DOHH2 (cell line): ENCODE measurements around the gene PIAS2.
A peak's percentile ranks its signal among the peaks of the same experiment; 100 is the strongest.

Experiments used
- H3F3A ChIP-seq: fragments of 200-600 bp; sonication (generic), shearing (Covaris generic); 2 replicates; pipeline ENCODE4 v1.6.0; 2016; ENCODE audit warnings: antibody characterized with exemption, mild to moderate bottlenecking; ENCODE audit not compliant: control insufficient read depth, insufficient read depth
- H3K27ac ChIP-seq: fragments of 200-600 bp; sonication (generic); 2 replicates; pipeline ENCODE4 v1.5.1; 2014; ENCODE audit warnings: low read depth, mild to moderate bottlenecking, low read length, moderate library complexity
- H3K27me3 ChIP-seq: fragments of 200-600 bp; sonication (generic); 2 replicates; pipeline ENCODE4 v1.6.1; 2014; ENCODE audit warnings: mild to moderate bottlenecking, low read length, mixed read lengths; ENCODE audit not compliant: control insufficient read depth
- H3K36me3 ChIP-seq: fragments of 200-600 bp; sonication (generic); 2 replicates; pipeline ENCODE4 v1.6.1; 2014; ENCODE audit warnings: mild to moderate bottlenecking, low read length, moderate library complexity, mixed read lengths; ENCODE audit not compliant: control insufficient read depth
- H3K4me1 ChIP-seq: fragments of 200-600 bp; sonication (generic); 2 replicates; pipeline ENCODE4 v1.6.1; 2014; ENCODE audit warnings: mild to moderate bottlenecking, low read length, mixed read lengths; ENCODE audit not compliant: control insufficient read depth
- H3K4me2 ChIP-seq: fragments of 200-600 bp; sonication (generic); 2 replicates; pipeline ENCODE4 v1.6.0; 2014; ENCODE audit warnings: mild to moderate bottlenecking, low read length, moderate library complexity
- H3K4me3 ChIP-seq: fragments of 200-600 bp; sonication (generic); 2 replicates; pipeline ENCODE4 v1.5.1; 2014; ENCODE audit warnings: mild to moderate bottlenecking, low read length, mixed read lengths
- H3K79me2 ChIP-seq: fragments of 200-600 bp; sonication (generic); 2 replicates; pipeline ENCODE4 v1.6.1; 2014; ENCODE audit warnings: mild to moderate bottlenecking, low read length, mixed read lengths; ENCODE audit not compliant: control insufficient read depth
- H3K9me2 ChIP-seq: fragments of 200-600 bp; sonication (generic); replicated peaks from 2 replicates; pipeline ENCODE4 v1.6.1; 2014; ENCODE audit warnings: mild to moderate bottlenecking, low read length, mixed read lengths; ENCODE audit not compliant: control insufficient read depth
- H3K9me3 ChIP-seq: fragments of 200-600 bp; sonication (generic); 2 replicates; pipeline ENCODE4 v1.6.1; 2014; ENCODE audit warnings: antibody characterized with exemption, low read length, mixed read lengths; ENCODE audit not compliant: control insufficient read depth, insufficient read depth
- H4K20me1 ChIP-seq: fragments of 200-600 bp; sonication (generic); 2 replicates; pipeline ENCODE4 v1.6.0; 2014; ENCODE audit warnings: low read depth, mild to moderate bottlenecking, antibody characterized with exemption, low read length, moderate library complexity; ENCODE audit not compliant: control insufficient read depth, insufficient read depth
- EZH2phosphoT487 ChIP-seq: fragments of 200-600 bp; sonication (generic); IDR thresholded peaks from 2 replicates; pipeline ENCODE4 v1.6.1; 2017; ENCODE audit warnings: borderline replicate concordance, mild to moderate bottlenecking, antibody characterized with exemption, low read length, moderate library complexity, mixed read lengths
- TF ChIP-seq, protein P1 (sequence below): fragments of 200-600 bp; sonication (generic); IDR thresholded peaks from one replicate; pipeline ENCODE4 v1.5.1; 2014; ENCODE audit warnings: antibody characterized with exemption, mild to moderate bottlenecking, low read depth, low read length; ENCODE audit not compliant: poor library complexity, severe bottlenecking

The PIAS2 gene

DNA sequence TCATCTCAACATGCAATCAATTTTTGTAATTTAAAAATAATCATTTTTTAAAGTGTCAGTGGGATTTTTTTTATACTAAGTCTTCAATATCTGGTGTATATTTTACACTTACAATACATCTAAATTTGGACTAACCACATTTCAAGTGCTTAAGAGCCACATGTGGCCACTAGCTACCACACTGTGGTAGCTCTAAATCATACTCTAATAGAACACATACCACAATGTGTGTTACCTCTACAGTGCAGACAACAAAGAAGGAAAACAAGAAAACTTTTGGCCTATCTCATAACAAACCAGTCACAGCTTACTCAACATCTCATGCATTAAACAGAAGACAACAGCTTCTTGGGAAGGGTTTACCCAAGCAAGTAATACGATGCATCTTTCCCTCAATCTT, 24.5 kb downstream of the PIAS2 start:
- TF ChIP-seq EZH2phosphoT487 = no peak
- TF ChIP-seq, protein P1, sequence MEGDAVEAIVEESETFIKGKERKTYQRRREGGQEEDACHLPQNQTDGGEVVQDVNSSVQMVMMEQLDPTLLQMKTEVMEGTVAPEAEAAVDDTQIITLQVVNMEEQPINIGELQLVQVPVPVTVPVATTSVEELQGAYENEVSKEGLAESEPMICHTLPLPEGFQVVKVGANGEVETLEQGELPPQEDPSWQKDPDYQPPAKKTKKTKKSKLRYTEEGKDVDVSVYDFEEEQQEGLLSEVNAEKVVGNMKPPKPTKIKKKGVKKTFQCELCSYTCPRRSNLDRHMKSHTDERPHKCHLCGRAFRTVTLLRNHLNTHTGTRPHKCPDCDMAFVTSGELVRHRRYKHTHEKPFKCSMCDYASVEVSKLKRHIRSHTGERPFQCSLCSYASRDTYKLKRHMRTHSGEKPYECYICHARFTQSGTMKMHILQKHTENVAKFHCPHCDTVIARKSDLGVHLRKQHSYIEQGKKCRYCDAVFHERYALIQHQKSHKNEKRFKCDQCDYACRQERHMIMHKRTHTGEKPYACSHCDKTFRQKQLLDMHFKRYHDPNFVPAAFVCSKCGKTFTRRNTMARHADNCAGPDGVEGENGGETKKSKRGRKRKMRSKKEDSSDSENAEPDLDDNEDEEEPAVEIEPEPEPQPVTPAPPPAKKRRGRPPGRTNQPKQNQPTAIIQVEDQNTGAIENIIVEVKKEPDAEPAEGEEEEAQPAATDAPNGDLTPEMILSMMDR = no peak
- no peaks in the 10 kb centered on the region for H3K27me3 ChIP-seq
- H3K36me3 ChIP-seq = peaks cover 30% of the 10 kb centered on the region
- no peak overlapping the region for H3K4me3 ChIP-seq
- peaks cover 94% of the 10 kb centered on the region for H3K79me2 ChIP-seq
- no peak overlapping the region for H3K27ac ChIP-seq
- H3F3A ChIP-seq = no peaks in the 10 kb centered on the region
- H3K4me2 ChIP-seq = no peak overlapping the region
- H4K20me1 ChIP-seq = no peaks in the 10 kb centered on the region
- H3K4me1 ChIP-seq = peaks cover 29% of the 10 kb centered on the region
- no peaks in the 10 kb centered on the region for H3K9me2 ChIP-seq
- H3K9me3 ChIP-seq = peaks cover 20% of the 10 kb centered on the region

DNA sequence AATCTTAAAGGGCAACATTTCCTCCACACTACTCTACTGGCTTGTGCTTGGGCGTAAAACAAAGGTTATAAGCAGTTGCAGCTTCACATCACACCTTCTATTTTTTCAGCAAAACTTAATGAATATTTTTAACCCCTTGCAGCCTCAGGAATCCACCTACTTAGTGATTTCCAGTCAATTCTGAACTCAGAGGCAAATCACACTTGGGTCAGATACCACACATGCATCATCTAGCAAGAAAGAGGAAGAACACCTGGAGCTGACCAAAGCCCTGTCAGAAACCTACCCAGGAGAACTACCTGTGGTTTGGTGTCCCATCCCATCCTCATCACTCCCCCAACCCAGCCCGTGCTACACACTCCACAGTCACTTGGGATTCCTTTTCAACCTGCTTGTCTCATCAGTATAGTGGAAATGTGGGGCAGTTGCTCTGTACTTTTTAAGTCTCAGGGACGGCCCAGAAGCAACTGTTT, 25.5 kb downstream of the PIAS2 start:
- Histone ChIP-seq H3K27ac (no peak overlapping the region), H3K79me2 (peaks cover 94% of the 10 kb centered on the region), H3K4me1 (peaks cover 25% of the 10 kb centered on the region), H3K9me2 (no peaks in the 10 kb centered on the region), H3K4me2 (0 out of 2 replicates have a peak overlapping the region, but pooled peaks have one; percentile 22), H3F3A (no peaks in the 10 kb centered on the region), H4K20me1 (no peaks in the 10 kb centered on the region), H3K4me3 (no peak overlapping the region), H3K9me3 (peaks cover 20% of the 10 kb centered on the region), H3K36me3 (peaks cover 33% of the 10 kb centered on the region), H3K27me3 (no peaks in the 10 kb centered on the region)
- TF ChIP-seq, protein P1 = no peak

DNA sequence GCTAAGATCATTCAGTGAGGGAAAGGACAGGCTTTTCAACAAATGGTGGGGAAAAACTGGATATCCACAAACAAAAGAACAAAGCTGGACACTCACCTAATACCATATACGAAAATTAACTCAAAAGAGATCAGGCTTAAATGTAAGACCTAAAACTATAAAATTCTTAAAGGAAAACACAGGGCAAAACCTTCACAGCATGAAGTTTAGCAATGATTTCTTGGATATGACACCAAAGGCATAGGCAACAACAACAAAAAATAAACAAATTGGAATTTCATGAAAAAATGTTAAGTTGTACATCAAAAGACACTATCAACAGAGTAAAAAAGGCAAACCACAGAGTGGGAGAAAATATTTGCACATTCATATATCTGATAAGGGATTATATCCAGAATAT, 28.3 kb downstream of the PIAS2 start:
- peaks cover 89% of the 10 kb centered on the region for H3K79me2 ChIP-seq
- H3K36me3 ChIP-seq = peaks cover 33% of the 10 kb centered on the region
- H3K27ac ChIP-seq = no peak overlapping the region
- TF ChIP-seq, protein P1 = no peak
- TF ChIP-seq EZH2phosphoT487 = no peak
- H3K27me3 ChIP-seq = no peaks in the 10 kb centered on the region
- H3F3A ChIP-seq = no peaks in the 10 kb centered on the region
- H3K9me2 ChIP-seq = no peaks in the 10 kb centered on the region
- H4K20me1 ChIP-seq = no peaks in the 10 kb centered on the region
- no peak overlapping the region for H3K4me3 ChIP-seq
- no peak overlapping the region for H3K4me2 ChIP-seq
- peaks cover 20% of the 10 kb centered on the region for H3K9me3 ChIP-seq
- H3K4me1 ChIP-seq = peaks cover 20% of the 10 kb centered on the region
